Dermis microvascular lymphatic vessel endothelial cell (primary cell): ENCODE results near the gene MYRIP. TPM values are rescaled to one million over a fixed set of nuclear protein-coding genes. Genes with fewer than 3 reads are reported as not detected.
A peak's percentile ranks its signal among the peaks of the same experiment; 100 is the strongest.
"Not testable (repeated sequence)": the region's sequence is repeated elsewhere in the genome, so short reads cannot be mapped to it uniquely, and the experiment has no call there.

Experiments
- DNase-seq, 2 donors: peaks; one replicate each; pipeline versions ENCODE4 v3.0.0 to v3.0.0-alpha.2; 2010; ENCODE audit warnings: low read depth in 2 of 2
- total RNA-seq: library from RNA; depleted of rRNA; stranded (reverse); fragments of >200 nt; gene quantifications from 2 replicates; pipeline ENCODE4 v1.2.1, GENCODE V29; 2014

Gene MYRIP
- total RNA-seq, 1 donor from 2014 or later = 5.0 TPM

- not testable (repeated sequence) for DNase-seq
These were observed 216.5 kb downstream of the MYRIP start for GRCh38 chr3:40025892-40026291.

- DNase-seq = no peak
These were observed 225.8 kb downstream of the MYRIP start for GRCh38 chr3:40035177-40035576.

GRCh38 chr3:40037582-40037981, 228.2 kb downstream of the MYRIP start:
- DNase-seq = no peak

- peak in 1 of 2 donors; percentile 31 for DNase-seq
These were observed 233.5 kb downstream of the MYRIP start for GRCh38 chr3:40042752-40043443.

- DNase-seq = peak; percentile 55 to 86
These were observed 234.0 kb downstream of the MYRIP start for GRCh38 chr3:40043444-40043755.

GRCh38 chr3:40044487-40044886, 235.1 kb downstream of the MYRIP start:
- peak in 1 of 2 donors; percentile 3 for DNase-seq

GRCh38 chr3:40045051-40045450, 235.6 kb downstream of the MYRIP start:
- no peak for DNase-seq

GRCh38 chr3:40046149-40046548, 236.7 kb downstream of the MYRIP start:
- no peak for DNase-seq

GRCh38 chr3:40047406-40047805, 238.0 kb downstream of the MYRIP start:
- DNase-seq = no peak

GRCh38 chr3:40053663-40054062, 244.3 kb downstream of the MYRIP start:
- DNase-seq = no peak

- DNase-seq = no peak
These were observed 245.3 kb downstream of the MYRIP start for GRCh38 chr3:40054568-40055222.

GRCh38 chr3:40055361-40055760, 246.0 kb downstream of the MYRIP start:
- DNase-seq = no peak

GRCh38 chr3:40055956-40056355, 246.5 kb downstream of the MYRIP start:
- no peak for DNase-seq

GRCh38 chr3:40057077-40057476, 247.7 kb downstream of the MYRIP start:
- DNase-seq = no peak

- no peak for DNase-seq
These were observed 248.4 kb downstream of the MYRIP start for GRCh38 chr3:40057786-40058185.

GRCh38 chr3:40068636-40069035, 259.2 kb downstream of the MYRIP start:
- no peak for DNase-seq

GRCh38 chr3:40070816-40071215, 261.4 kb downstream of the MYRIP start:
- no peak for DNase-seq

GRCh38 chr3:40071683-40072238, 262.4 kb downstream of the MYRIP start:
- no peak for DNase-seq

- DNase-seq = peak in 1 of 2 donors; percentile 25
These were observed 264.1 kb downstream of the MYRIP start for GRCh38 chr3:40073310-40074007.

GRCh38 chr3:40077139-40077538, 267.7 kb downstream of the MYRIP start:
- not testable (repeated sequence) for DNase-seq

GRCh38 chr3:40077828-40078492, 268.6 kb downstream of the MYRIP start:
- not testable (repeated sequence) for DNase-seq

GRCh38 chr3:40078590-40078989, 269.2 kb downstream of the MYRIP start:
- no peak for DNase-seq
